ENCODE data around the gene SERPIND1.
"Not testable (repeated sequence)": the region's sequence is repeated elsewhere in the genome, so short reads cannot be mapped to it uniquely, and the experiment has no call there.

Gene SERPIND1

GRCh38 chr22:20818471-20818870 is 44.6 kb downstream of the SERPIND1 start:
- DNase-seq = no peak

DNA sequence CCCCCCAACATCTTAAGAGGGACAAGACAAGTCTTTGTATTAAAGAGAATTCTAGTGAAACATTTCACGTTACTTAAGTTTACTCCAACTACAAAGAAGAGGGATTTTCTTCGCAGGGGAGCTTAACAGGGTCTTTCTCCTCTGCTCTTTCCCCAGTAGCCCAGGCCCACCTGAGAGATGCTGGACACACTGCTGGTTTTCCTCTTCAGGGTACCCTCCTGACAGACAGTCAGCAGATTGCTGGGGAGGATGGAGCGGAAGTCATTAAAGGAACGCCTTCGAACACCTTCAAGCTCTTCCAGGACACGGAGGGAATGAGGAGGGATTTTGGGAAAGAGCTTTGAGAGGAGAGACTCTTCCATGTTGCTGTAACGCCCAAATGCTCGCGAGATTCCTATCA is 45.6 kb downstream of the SERPIND1 start:
- no peak for DNase-seq

- DNase-seq = not testable (repeated sequence)
These were observed 47.9 kb downstream of the SERPIND1 start for GRCh38 chr22:20821717-20822239.

DNA sequence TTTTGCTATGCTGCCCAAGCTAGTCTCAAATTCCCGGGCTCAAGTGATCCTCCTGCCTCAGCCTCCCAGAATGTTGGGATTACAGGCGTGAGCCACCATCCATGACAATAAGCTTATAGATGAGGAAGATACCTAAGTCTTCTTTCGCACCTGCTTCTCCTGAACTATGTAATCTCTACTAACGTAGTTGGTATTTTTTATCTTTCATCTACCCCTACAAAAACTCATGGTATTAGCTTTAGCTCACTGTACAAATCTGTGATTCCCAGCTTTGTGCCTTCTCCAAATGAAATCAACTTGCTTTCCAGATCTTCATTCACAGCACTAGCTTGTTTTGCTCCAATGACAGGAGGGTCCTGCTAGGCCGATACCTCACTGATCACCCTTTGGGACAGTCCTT is 48.3 kb downstream of the SERPIND1 start:
- no peak for DNase-seq

GRCh38 chr22:20823264-20823663 is 49.4 kb downstream of the SERPIND1 start:
- DNase-seq = no peak

- DNase-seq = not testable (repeated sequence)
These were observed 51.3 kb downstream of the SERPIND1 start for GRCh38 chr22:20825216-20825615.

DNA sequence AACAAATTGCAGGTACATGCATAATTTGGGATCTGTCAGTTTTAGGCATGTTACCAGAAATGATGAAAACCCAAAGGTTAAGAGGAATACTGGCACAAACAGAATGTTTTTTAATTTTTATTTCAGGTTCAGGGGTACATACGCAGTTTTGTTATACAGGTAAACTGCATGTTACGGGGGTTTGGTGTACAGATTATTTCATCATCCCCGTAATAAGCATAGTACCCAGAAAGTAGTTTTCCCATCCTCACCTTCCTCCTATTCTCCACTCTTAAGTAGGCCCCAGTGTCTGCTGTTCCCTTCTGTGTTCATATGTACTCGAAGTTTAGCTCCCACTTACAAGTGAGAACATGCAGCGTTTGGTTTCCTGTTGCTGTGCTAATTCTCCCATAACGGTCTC is 51.7 kb downstream of the SERPIND1 start:
- no peak for DNase-seq

- DNase-seq = not testable (repeated sequence)
These were observed 52.6 kb downstream of the SERPIND1 start for GRCh38 chr22:20826373-20827152.

GRCh38 chr22:20829491-20830134 is 55.7 kb downstream of the SERPIND1 start:
- peak; percentile 81 for DNase-seq

- no peak for DNase-seq
These were observed 59.3 kb downstream of the SERPIND1 start for GRCh38 chr22:20833225-20833665.

- no peak for DNase-seq
These were observed 60.3 kb downstream of the SERPIND1 start for GRCh38 chr22:20834206-20834605.

- DNase-seq = no peak
These were observed 60.8 kb downstream of the SERPIND1 start for GRCh38 chr22:20834725-20835124.

All from hematopoietic multipotent progenitor cell treated with erythropoietin and hydrocortisone succinate and interleukin-3 and kit ligand, for 4 days (in vitro differentiated cells).